ENCODE data around the gene DHRS13.
"Not testable (repeated sequence)": the region's sequence is repeated elsewhere in the genome, so short reads cannot be mapped to it uniquely, and the experiment has no call there.

Gene DHRS13

GRCh38 chr17:28861393-28862203 lies 41.3 kb downstream of the DHRS13 start:
- Histone ChIP-seq H3K9ac (ENCODE audit: low read depth, low read length) (no peak overlapping the region), H3K4me3 (ENCODE audit: low read length) (no peak overlapping the region), H3K27me3 (ENCODE audit: insufficient read depth, low read length) (no peaks in the 10 kb centered on the region), H3K9me3 (ENCODE audit: insufficient read depth, low read depth, low read length) (no peaks in the 10 kb centered on the region), H3K36me3 (ENCODE audit: insufficient read depth, low read depth, low read length) (peaks cover 42% of the 10 kb centered on the region), H3K27ac (ENCODE audit: low read length) (no peak overlapping the region), H3K4me1 (ENCODE audit: insufficient read depth, low read length) (peaks cover 2% of the 10 kb centered on the region; the same call in 1 of the 2 replicates)

DNA sequence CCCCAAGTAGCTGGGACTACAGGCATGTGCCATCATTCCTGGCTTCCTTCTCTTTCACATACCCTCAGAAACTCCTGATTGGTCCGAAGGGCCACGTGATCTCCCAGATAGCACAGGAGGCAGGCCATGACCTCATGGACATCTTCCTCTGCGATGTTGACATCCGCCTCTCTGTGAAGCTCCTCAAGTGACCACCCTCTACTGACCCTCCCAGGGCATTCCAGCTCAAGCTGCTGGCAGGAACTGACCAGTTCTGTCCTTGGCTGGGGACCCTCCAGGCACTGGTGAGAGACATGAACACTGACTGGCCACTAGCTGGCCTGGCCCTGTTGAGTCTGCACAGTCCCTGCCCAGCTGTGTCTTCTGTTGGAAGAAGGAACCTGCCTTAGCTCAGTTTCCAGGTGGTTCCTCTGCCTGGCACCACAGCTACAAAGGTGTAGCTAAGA lies 42.5 kb downstream of the DHRS13 start:
- H3K9me3 ChIP-seq (ENCODE audit: insufficient read depth, low read depth, low read length), result no peaks in the 10 kb centered on the region
- no peak overlapping the region for H3K4me3 ChIP-seq (ENCODE audit: low read length)
- H3K4me1 ChIP-seq (ENCODE audit: insufficient read depth, low read length), result peaks cover 5% of the 10 kb centered on the region; the same call in 1 of the 2 replicates
- H3K36me3 ChIP-seq (ENCODE audit: insufficient read depth, low read depth, low read length), result peaks cover 47% of the 10 kb centered on the region
- no peak overlapping the region for H3K27ac ChIP-seq (ENCODE audit: low read length)
- no peaks in the 10 kb centered on the region for H3K27me3 ChIP-seq (ENCODE audit: insufficient read depth, low read length)
- H3K9ac ChIP-seq (ENCODE audit: low read depth, low read length), result no peak overlapping the region

DNA sequence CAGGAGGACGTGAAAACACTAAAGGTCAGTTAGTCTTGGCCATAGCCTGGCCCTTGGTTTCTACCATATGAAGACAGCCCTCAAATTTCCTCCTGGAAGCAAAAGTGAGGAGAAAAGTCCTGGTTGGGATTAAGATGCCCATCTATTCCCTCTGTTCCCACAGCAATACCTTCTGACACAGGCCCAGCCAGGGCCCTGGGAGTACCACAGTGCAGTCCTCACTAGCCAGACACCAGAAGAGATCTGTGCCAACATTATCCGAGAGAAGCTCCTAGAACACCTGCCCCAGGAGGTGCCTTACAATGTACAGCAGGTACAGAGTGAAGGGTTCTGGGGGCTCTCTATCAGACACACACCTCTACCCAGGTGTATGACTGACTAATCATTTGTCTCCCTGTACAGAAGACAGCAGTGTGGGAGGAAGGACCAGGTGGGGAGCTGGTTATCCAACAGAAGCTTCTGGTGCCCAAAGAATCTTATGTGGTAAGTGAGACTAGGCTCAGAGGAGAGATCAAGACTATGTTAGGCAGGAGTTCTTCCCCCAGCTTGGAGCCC lies 44.0 kb downstream of the DHRS13 start:
- no peaks in the 10 kb centered on the region for H3K9me3 ChIP-seq (ENCODE audit: insufficient read depth, low read depth, low read length)
- H3K9ac ChIP-seq (ENCODE audit: low read depth, low read length), result no peak overlapping the region
- no peak overlapping the region for H3K27ac ChIP-seq (ENCODE audit: low read length)
- no peak overlapping the region for H3K4me3 ChIP-seq (ENCODE audit: low read length)
- peaks cover 47% of the 10 kb centered on the region for H3K36me3 ChIP-seq (ENCODE audit: insufficient read depth, low read depth, low read length)
- H3K27me3 ChIP-seq (ENCODE audit: insufficient read depth, low read length), result no peaks in the 10 kb centered on the region
- 0 out of 2 replicates have a peak, but pooled peaks cover 3% of the 10 kb centered on the region for H3K4me1 ChIP-seq (ENCODE audit: insufficient read depth, low read length)

DNA sequence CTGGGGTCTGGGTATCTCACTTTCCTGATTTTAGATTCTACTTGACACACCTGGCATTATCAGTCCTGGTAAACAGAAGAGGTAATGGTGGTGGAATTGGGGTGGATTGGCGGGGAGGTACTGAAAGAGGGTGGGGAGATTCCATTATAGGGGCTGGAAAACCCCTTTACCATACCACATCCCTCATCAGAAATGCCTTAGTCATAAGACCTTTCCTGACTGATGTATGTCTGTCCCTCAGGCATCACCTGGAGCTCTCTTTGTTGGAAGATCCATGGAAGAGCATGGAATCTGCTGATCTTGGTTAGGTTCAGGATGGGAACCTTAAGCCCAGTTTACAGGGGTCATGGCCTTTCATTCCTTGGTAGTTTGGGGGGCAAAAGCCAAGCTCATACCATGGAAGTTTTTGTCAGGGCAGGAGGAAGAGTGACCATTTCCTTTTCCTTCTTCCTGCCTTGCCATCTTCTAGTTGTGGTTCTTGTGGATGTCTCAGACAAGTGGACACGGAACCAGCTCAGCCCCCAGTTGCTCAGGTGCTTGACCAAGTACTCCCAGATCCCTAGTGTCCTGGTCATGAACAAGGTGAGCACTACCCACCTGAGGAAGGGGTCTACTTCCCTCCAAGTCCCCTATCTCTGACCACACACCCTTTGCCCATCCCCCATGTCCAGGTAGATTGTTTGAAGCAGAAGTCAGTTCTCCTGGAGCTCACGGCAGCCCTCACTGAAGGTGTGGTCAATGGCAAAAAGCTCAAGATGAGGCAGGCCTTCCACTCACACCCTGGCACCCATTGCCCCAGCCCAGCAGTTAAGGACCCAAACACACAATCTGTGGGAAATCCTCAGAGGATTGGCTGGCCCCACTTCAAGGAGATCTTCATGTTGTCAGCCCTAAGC lies 44.7 kb downstream of the DHRS13 start:
- no peaks in the 10 kb centered on the region for H3K9me3 ChIP-seq (ENCODE audit: insufficient read depth, low read depth, low read length)
- no peaks in the 10 kb centered on the region for H3K27me3 ChIP-seq (ENCODE audit: insufficient read depth, low read length)
- peaks cover 47% of the 10 kb centered on the region for H3K36me3 ChIP-seq (ENCODE audit: insufficient read depth, low read depth, low read length)
- no peak overlapping the region for H3K9ac ChIP-seq (ENCODE audit: low read depth, low read length)
- H3K27ac ChIP-seq (ENCODE audit: low read length), result no peak overlapping the region
- H3K4me1 ChIP-seq (ENCODE audit: insufficient read depth, low read length), result 0 out of 2 replicates have a peak, but pooled peaks cover 3% of the 10 kb centered on the region
- no peak overlapping the region for H3K4me3 ChIP-seq (ENCODE audit: low read length)

- H3K27me3 ChIP-seq (ENCODE audit: insufficient read depth, low read length), result no peaks in the 10 kb centered on the region
- H3K4me1 ChIP-seq (ENCODE audit: insufficient read depth, low read length), result 0 out of 2 replicates have a peak, but pooled peaks cover 3% of the 10 kb centered on the region
- no peak overlapping the region for H3K4me3 ChIP-seq (ENCODE audit: low read length)
- no peak overlapping the region for H3K9ac ChIP-seq (ENCODE audit: low read depth, low read length)
- H3K9me3 ChIP-seq (ENCODE audit: insufficient read depth, low read depth, low read length), result no peaks in the 10 kb centered on the region
- peaks cover 40% of the 10 kb centered on the region for H3K36me3 ChIP-seq (ENCODE audit: insufficient read depth, low read depth, low read length)
- H3K27ac ChIP-seq (ENCODE audit: low read length), result no peak overlapping the region
These were observed 46.8 kb downstream of the DHRS13 start for GRCh38 chr17:28856028-28856574.

- Histone ChIP-seq H3K27me3 (ENCODE audit: insufficient read depth, low read length) (no peaks in the 10 kb centered on the region), H3K9ac (ENCODE audit: low read depth, low read length) (peak overlapping the region; percentile 88; the same call in 1 of the 2 replicates), H3K4me1 (ENCODE audit: insufficient read depth, low read length) (0 out of 2 replicates have a peak, but pooled peaks cover 3% of the 10 kb centered on the region), H3K9me3 (ENCODE audit: insufficient read depth, low read depth, low read length) (no peaks in the 10 kb centered on the region), H3K4me3 (ENCODE audit: low read length) (peak overlapping the region; percentile 89), H3K36me3 (ENCODE audit: insufficient read depth, low read depth, low read length) (peaks cover 35% of the 10 kb centered on the region), H3K27ac (ENCODE audit: low read length) (peak overlapping the region; percentile 24)
These were observed 47.6 kb downstream of the DHRS13 start for GRCh38 chr17:28855336-28855679.

- Histone ChIP-seq H3K4me3 (ENCODE audit: low read length) (peak within 1 kb of the TSS; percentile 89), H3K4me1 (ENCODE audit: insufficient read depth, low read length) (0 out of 2 replicates have a peak, but pooled peaks cover 3% of the 10 kb centered on the region), H3K36me3 (ENCODE audit: insufficient read depth, low read depth, low read length) (peaks cover 28% of the 10 kb centered on the region), H3K27me3 (ENCODE audit: insufficient read depth, low read length) (no peaks in the 10 kb centered on the region), H3K9me3 (ENCODE audit: insufficient read depth, low read depth, low read length) (no peaks in the 10 kb centered on the region), H3K27ac (ENCODE audit: low read length) (peak within 1 kb of the TSS; percentile 40), H3K9ac (ENCODE audit: low read depth, low read length) (peak within 1 kb of the TSS; percentile 88)
These were observed 48.2 kb downstream of the DHRS13 start, which contains the start of gene ERAL1 for GRCh38 chr17:28854457-28855335. Gene ERAL1 (plus strand): TSS chr17:28855016. CDS start chr17:28855035, 19 bp downstream.

DNA sequence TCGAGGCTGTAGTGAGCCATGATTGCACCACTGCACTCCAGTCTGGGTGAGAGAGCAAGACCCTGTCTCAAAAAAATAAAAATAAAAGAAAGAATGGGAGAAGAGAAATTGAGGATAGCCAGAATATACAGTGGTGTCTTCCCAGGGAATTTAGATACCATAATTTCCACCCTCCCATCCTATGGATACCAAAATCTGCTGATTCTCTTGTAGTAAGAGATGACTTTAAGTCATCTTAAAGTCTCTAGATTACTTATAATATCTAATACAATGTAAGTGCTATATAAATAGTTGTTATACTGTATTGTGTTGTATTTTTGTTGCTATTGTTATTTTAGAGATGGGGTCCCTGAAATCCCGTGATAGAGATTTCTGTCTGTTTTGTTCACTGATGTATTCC lies 49.6 kb downstream of the DHRS13 start:
- Histone ChIP-seq H3K27ac (ENCODE audit: low read length) (no peak overlapping the region), H3K27me3 (ENCODE audit: insufficient read depth, low read length) (no peaks in the 10 kb centered on the region), H3K36me3 (ENCODE audit: insufficient read depth, low read depth, low read length) (peaks cover 16% of the 10 kb centered on the region), H3K4me1 (ENCODE audit: insufficient read depth, low read length) (0 out of 2 replicates have a peak, but pooled peaks cover 3% of the 10 kb centered on the region), H3K9ac (ENCODE audit: low read depth, low read length) (no peak overlapping the region), H3K4me3 (ENCODE audit: low read length) (no peak overlapping the region), H3K9me3 (ENCODE audit: insufficient read depth, low read depth, low read length) (no peaks in the 10 kb centered on the region)

DNA sequence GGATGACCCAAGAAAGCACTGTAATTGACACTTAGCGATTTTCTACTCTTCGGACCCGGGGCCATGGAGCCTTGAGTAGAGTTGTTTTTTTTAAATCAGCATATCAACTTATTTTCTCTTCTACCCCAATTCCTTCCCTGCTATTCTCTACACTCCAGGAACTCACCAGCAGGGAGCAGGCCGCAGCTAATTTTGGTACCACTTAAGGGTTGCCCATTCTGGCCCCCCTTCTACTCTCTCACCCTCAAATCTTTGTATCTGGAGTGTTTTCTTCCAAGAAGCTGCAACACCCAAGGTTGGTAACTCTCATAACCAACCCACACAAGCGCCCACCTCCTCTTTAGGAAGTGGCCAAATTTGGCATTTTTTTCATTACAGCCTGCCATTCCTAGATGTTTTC lies 53.6 kb downstream of the DHRS13 start:
- no peak overlapping the region for H3K9ac ChIP-seq (ENCODE audit: low read depth, low read length)
- H3K4me3 ChIP-seq (ENCODE audit: low read length), result no peak overlapping the region
- H3K4me1 ChIP-seq (ENCODE audit: insufficient read depth, low read length), result no peaks in the 10 kb centered on the region
- H3K27me3 ChIP-seq (ENCODE audit: insufficient read depth, low read length), result no peaks in the 10 kb centered on the region
- H3K27ac ChIP-seq (ENCODE audit: low read length), result no peak overlapping the region
- H3K36me3 ChIP-seq (ENCODE audit: insufficient read depth, low read depth, low read length), result no peaks in the 10 kb centered on the region
- no peaks in the 10 kb centered on the region for H3K9me3 ChIP-seq (ENCODE audit: insufficient read depth, low read depth, low read length)

DNA sequence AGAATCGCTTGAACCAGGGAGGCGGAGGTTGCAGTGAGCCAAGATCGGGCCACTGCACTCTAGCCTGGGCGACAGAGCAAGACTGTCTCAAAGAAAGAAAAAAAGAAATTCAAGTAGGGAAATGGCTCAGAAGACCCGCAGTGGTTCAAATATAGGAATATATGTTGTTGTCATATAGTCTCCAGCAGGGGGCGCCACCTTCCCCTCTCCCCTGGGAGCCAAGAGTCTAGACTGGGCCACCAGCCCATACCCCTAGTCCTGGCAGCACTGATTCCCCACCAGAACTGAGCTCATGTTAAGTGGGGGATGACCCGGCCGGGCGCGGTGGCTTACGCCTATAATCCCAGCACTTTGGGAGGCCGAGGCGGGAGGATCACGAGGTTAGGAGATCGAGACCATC lies 54.2 kb downstream of the DHRS13 start:
- not testable (repeated sequence) for H3K36me3 ChIP-seq (ENCODE audit: insufficient read depth, low read depth, low read length); H3K27ac ChIP-seq (ENCODE audit: low read length); H3K9me3 ChIP-seq (ENCODE audit: insufficient read depth, low read depth, low read length); H3K4me1 ChIP-seq (ENCODE audit: insufficient read depth, low read length); H3K9ac ChIP-seq (ENCODE audit: low read depth, low read length); H3K4me3 ChIP-seq (ENCODE audit: low read length); H3K27me3 ChIP-seq (ENCODE audit: insufficient read depth, low read length)
